Esophagus muscularis mucosa (tissue), 4 donors: Measurements from ENCODE around the gene GSTT2. TPM values are rescaled to one million over a fixed set of nuclear protein-coding genes. Genes with fewer than 3 reads are reported as not detected.

ENCODE experiments used
- DNase-seq: peaks from one replicate; pipeline ENCODE4 v3.0.0-alpha.2; 2017; ENCODE audit errors: extremely low spot score
- H3K27ac ChIP-seq, 4 donors: fragments of 200-600 bp; sonication (generic); replicated peaks in 1 of 4; 1 replicate in 3 of 4; 2 replicates in 1 of 4; pipeline ENCODE4 v1.5.1; 2016 to 2019; ENCODE audit warnings: mild to moderate bottlenecking in 1 of 4
- H3K27me3 ChIP-seq, 4 donors: fragments of 200-600 bp; sonication (generic); one replicate each; pipeline versions ENCODE4 v1.5.1 to v1.6.0; 2016 to 2019
- H3K36me3 ChIP-seq, 4 donors: fragments of 200-600 bp; sonication (generic); one replicate each; pipeline ENCODE4 v1.5.1; 2016 to 2019
- H3K4me1 ChIP-seq, 4 donors: fragments of 200-600 bp; sonication (generic); one replicate each; pipeline ENCODE4 v1.5.1; 2016 to 2019
- H3K4me3 ChIP-seq, 4 donors: fragments of 200-600 bp; sonication (generic); 1 replicate in 2 of 4; 2 replicates in 2 of 4; pipeline ENCODE4 v1.5.1; 2016 to 2019; ENCODE audit warnings: mild to moderate bottlenecking in 4 of 4, moderate library complexity in 1 of 4
- H3K9me3 ChIP-seq, 4 donors: fragments of 200-600 bp; sonication (generic); 1 replicate in 3 of 4; 2 replicates in 1 of 4; pipeline ENCODE4 v1.5.1; 2016 to 2019
- EP300 ChIP-seq: sonication (generic); formaldehyde crosslinking; IDR thresholded peaks from one replicate; pipeline ENCODE4 v1.6.1; 2017; ENCODE audit warnings: antibody characterized with exemption
- POLR2A ChIP-seq: fragments of 450-650 bp; IDR thresholded peaks from one replicate; pipeline ENCODE4 v1.6.1; 2017; ENCODE audit warnings: antibody characterized with exemption, moderate library complexity, mild to moderate bottlenecking, low read depth
- POLR2AphosphoS5 ChIP-seq, 2 donors: sonication (generic); formaldehyde crosslinking; IDR thresholded peaks; one replicate each; pipeline ENCODE4 v1.6.1; 2017; ENCODE audit warnings: antibody characterized with exemption in 2 of 2
- WGBS: methylation state at CpG from one replicate; pipeline ENCODE4 v1.1.5; 2018; 5-methylcytosine and 5-hydroxymethylcytosine counted together
- intact Hi-C: fragments of 100-400 bp; cut with DNase I; formaldehyde crosslinking; loops from one replicate; pipeline ENCODE4 v1.15.1; 2023
- total RNA-seq, 4 donors: library from RNA; depleted of rRNA; stranded (reverse); fragments of >200 nt; gene quantifications; one replicate each; pipeline versions ENCODE4 v1.1.0 to v1.2.1, GENCODE V29; 2016
- TF ChIP-seq, protein P1 (sequence below), 3 experiments: fragments of 200-600 bp in 2 of 3; fragments of 450-650 bp in 1 of 3; sonication (generic) in 2 of 3; IDR thresholded peaks; one replicate each; pipeline ENCODE4 v1.5.1; 2017 to 2019; ENCODE audit warnings: antibody characterized with exemption in 3 of 3, mild to moderate bottlenecking in 2 of 3, moderate library complexity in 1 of 3

Gene GSTT2
- total RNA-seq, 4 donors from 2014 or later = 1.1 to 1.5 TPM; not detected in 2

DNA sequence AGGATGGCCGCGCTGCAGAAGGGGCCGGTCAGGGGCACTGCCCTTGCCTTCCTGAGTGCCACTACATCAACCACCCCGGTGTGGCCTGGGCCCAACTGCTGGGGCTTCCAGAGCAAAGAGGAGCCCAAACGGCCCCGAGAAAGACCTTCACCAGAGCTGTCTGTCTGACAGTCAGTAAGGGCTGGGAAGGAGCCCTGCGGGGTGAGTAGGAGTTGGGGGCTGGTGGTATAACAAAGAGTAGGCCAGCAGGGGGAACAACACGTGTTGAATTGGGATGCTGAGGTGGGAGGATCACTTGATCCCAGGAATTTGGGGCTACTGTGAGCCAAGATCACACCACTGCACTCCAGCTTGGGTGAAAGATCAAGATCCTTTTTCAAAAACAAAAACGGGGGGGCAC, 21.4 kb downstream of the GSTT2 start:
- no peak for TF ChIP-seq EP300
- TF ChIP-seq, protein P1, sequence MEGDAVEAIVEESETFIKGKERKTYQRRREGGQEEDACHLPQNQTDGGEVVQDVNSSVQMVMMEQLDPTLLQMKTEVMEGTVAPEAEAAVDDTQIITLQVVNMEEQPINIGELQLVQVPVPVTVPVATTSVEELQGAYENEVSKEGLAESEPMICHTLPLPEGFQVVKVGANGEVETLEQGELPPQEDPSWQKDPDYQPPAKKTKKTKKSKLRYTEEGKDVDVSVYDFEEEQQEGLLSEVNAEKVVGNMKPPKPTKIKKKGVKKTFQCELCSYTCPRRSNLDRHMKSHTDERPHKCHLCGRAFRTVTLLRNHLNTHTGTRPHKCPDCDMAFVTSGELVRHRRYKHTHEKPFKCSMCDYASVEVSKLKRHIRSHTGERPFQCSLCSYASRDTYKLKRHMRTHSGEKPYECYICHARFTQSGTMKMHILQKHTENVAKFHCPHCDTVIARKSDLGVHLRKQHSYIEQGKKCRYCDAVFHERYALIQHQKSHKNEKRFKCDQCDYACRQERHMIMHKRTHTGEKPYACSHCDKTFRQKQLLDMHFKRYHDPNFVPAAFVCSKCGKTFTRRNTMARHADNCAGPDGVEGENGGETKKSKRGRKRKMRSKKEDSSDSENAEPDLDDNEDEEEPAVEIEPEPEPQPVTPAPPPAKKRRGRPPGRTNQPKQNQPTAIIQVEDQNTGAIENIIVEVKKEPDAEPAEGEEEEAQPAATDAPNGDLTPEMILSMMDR (IDR thresholded peaks at IDR 0.05) = no peak
- H3K36me3 ChIP-seq = no peaks in the 10 kb centered on the region
- peaks cover 8 to 12% (median 11%) of the 10 kb centered on the region in 4 donors for H3K4me1 ChIP-seq
- 81% methylated on average over 9 of the region's 9 CpGs for WGBS
- no peak for DNase-seq
- H3K4me3 ChIP-seq = no peak overlapping the region
- H3K9me3 ChIP-seq = no peaks in the 10 kb centered on the region
- no peaks in the 10 kb centered on the region for H3K27me3 ChIP-seq
- no peak overlapping the region for H3K27ac ChIP-seq
- intact Hi-C loops = no loop called here

DNA sequence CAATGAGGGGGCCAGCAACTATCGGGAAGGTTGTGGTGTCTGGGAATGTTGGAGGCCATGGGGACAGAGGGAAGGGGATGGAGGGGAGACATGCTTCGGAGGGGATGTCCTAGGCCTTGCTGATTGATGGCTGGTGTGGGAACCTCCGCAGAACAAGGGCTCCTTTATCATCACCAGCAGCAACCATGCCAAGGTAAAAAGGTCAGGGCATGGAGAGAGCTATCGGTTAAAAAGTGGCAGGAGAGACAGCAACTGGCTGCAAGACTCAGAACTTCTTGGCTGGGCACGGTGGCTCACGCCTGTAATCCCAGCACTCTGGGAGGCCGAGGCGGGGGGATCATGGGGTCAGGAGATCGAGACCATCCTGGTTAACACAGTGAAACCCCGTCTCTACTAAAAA, 22.3 kb downstream of the GSTT2 start:
- Histone ChIP-seq H3K9me3 (no peaks in the 10 kb centered on the region), H3K36me3 (no peaks in the 10 kb centered on the region), H3K4me1 (peaks cover 8 to 12% (median 11%) of the 10 kb centered on the region in 4 donors), H3K27ac (no peak overlapping the region), H3K4me3 (no peak overlapping the region), H3K27me3 (no peaks in the 10 kb centered on the region)
- intact Hi-C loops = no loop called here
- DNase-seq = no peak
- TF ChIP-seq, protein P1 (IDR thresholded peaks at IDR 0.05) = no peak
- TF ChIP-seq POLR2A (no peak), EP300 (no peak), POLR2AphosphoS5 (IDR thresholded peaks at IDR 0.05) (no peak)
- WGBS = 82% methylated on average over 10 of the region's 10 CpGs

DNA sequence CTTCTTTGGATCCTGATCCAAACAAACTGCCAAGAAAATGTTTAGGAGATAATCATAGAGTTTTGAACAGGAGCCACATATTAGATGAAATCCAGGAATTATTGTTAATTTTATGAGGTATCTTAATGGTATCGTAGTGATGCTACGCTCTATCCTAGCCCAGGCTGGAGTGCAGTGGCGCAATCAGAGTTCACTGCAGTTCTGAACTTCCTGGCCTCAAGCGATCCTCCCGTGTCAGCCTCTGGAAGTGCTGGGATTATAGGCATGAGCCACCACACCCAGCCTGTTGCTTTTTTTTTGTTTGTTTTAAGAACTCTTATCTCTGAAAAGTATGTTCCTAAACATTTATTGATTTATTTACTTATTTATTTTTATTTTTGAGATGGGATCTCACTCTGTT, 22.9 kb downstream of the GSTT2 start:
- DNase-seq = no peak
- Histone ChIP-seq H3K9me3 (no peaks in the 10 kb centered on the region), H3K27me3 (no peaks in the 10 kb centered on the region), H3K4me3 (no peak overlapping the region), H3K27ac (no peak overlapping the region), H3K36me3 (no peaks in the 10 kb centered on the region), H3K4me1 (peaks cover 8 to 12% (median 11%) of the 10 kb centered on the region in 4 donors)
- intact Hi-C loops = no loop called here
- TF ChIP-seq EP300 = no peak
- TF ChIP-seq, protein P1 (IDR thresholded peaks at IDR 0.05) = no peak
- no peak for TF ChIP-seq POLR2A
- no peak for TF ChIP-seq POLR2AphosphoS5 (IDR thresholded peaks at IDR 0.05)
- WGBS = 79% methylated on average over 5 of the region's 5 CpGs

DNA sequence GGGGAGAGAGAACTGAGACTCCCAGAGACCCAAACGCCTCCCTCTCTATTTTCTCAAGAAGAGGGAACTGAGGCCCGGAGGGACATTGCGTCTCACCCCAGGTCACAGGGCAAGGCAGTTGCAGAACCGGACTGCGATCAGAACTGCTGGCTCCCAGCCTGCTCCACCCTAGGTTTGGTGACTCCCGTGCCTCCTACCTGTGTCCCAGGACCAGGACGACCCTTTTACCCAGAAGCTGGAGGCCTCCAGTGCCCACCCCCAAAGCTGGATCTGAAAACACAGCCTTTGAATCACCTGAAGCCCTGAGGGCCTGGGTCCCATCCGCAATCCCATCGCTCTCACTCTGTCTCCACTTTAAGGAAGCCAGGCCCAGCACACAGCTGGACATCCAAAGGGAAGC, 24.0 kb downstream of the GSTT2 start:
- no peaks in the 10 kb centered on the region for H3K36me3 ChIP-seq
- 85% methylated on average over 9 of the region's 9 CpGs for WGBS
- intact Hi-C loops = no loop called here

DNA sequence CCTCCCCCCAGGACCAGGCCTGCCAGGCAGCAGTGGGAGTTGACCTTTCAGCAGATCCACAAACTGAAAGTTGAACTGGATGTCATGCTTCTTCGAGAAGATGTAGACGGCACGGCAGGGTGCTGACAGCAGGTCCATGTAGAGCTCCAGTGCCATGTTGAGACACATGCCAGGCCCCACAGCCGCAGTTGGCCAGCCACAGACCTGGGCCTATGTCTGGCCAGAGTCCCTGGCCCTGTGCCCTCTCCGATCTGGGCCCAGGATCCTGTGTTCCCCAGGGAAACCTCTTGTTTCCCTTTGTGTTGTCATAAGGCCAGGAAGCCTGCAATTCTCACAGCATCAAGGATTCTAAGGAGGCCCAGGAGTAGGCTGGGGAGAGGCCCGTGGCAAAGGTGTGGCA, 25.3 kb downstream of the GSTT2 start, which contains the start of gene GSTT4:
Gene GSTT4, minus strand, starts transcription at position 253 of the 400 bp plus-strand sequence. Its CDS starts 97 bp downstream, at position 156.
- WGBS = 46% methylated on average over 6 of the region's 6 CpGs

More for the DNA sequence above, 24.0 kb downstream of the GSTT2 start:
- Histone ChIP-seq H3K9me3 (no peaks in the 10 kb centered on the region), H3K4me1 (peaks cover 8 to 12% (median 11%) of the 10 kb centered on the region in 4 donors), H3K27ac (no peak overlapping the region), H3K27me3 (no peaks in the 10 kb centered on the region), H3K4me3 (no peak overlapping the region)
- TF ChIP-seq, protein P1 (IDR thresholded peaks at IDR 0.05) = no peak
- TF ChIP-seq EP300 = no peak
- no peak for DNase-seq

More for the DNA sequence above, 25.3 kb downstream of the GSTT2 start, which contains the start of gene GSTT4:
- intact Hi-C loops = no loop called here
- Histone ChIP-seq H3K27ac (peak within 1 kb of the TSS; percentile 6 to 55 (median 32)), H3K4me1 (peaks cover 8 to 12% (median 11%) of the 10 kb centered on the region in 4 donors), H3K4me3 (no peak within 1 kb of the TSS), H3K36me3 (no peaks in the 10 kb centered on the region), H3K9me3 (no peaks in the 10 kb centered on the region), H3K27me3 (no peaks in the 10 kb centered on the region)
- DNase-seq = no peak
- TF ChIP-seq, protein P1 (IDR thresholded peaks at IDR 0.05) = no peak
- TF ChIP-seq POLR2AphosphoS5 (IDR thresholded peaks at IDR 0.05) = no peak
- no peak for TF ChIP-seq POLR2A
- TF ChIP-seq EP300 = no peak
